Liver (tissue), 3 donors: ENCODE measurements around the gene RALGAPA2.

Source experiments
- ATF3 ChIP-seq: IDR thresholded peaks from 2 replicates; pipeline ENCODE4 v1.6.1; 2016; ENCODE audit warnings: antibody characterized with exemption
- CTCF ChIP-seq: fragments of 150-350 bp; IDR thresholded peaks from 2 replicates; pipeline ENCODE4 v1.5.1; 2017; ENCODE audit warnings: improper control_type of control experiment, low read depth, low read length; ENCODE audit not compliant: missing input control
- GABPA ChIP-seq, 2 donors: IDR thresholded peaks in 1 of 2; conservative IDR thresholded peaks in 1 of 2; 2 replicates each; pipeline ENCODE4 v1.6.1; 2016; ENCODE audit warnings: antibody characterized with exemption in 2 of 2, mild to moderate bottlenecking in 1 of 2, moderate library complexity in 1 of 2
- MAX ChIP-seq: IDR thresholded peaks from 2 replicates; pipeline ENCODE4 v1.6.1; 2016; ENCODE audit warnings: antibody characterized with exemption
- RAD21 ChIP-seq, 2 donors: IDR thresholded peaks; 2 replicates each; pipeline ENCODE4 v1.6.1; 2016; ENCODE audit warnings: antibody characterized with exemption in 2 of 2, mild to moderate bottlenecking in 2 of 2
- SP1 ChIP-seq: IDR thresholded peaks from 2 replicates; pipeline ENCODE4 v1.6.1; 2018; ENCODE audit warnings: antibody characterized with exemption, mild to moderate bottlenecking
- TAF1 ChIP-seq: conservative IDR thresholded peaks from 2 replicates; pipeline ENCODE4 v1.6.1; 2016; ENCODE audit warnings: antibody characterized with exemption, mild to moderate bottlenecking
- YY1 ChIP-seq: IDR thresholded peaks from 2 replicates; pipeline ENCODE4 v1.6.1; 2016; ENCODE audit warnings: antibody characterized with exemption, mild to moderate bottlenecking
- donor health status: healthy.
- donor health status: healthy.

- TF ChIP-seq GABPA (IDR thresholded peaks at IDR 0.05 in 1 of 2, conservative IDR thresholded peaks at IDR 0.05 in 1 of 2) (no peak), CTCF (no peak), SP1 (no peak), ATF3 (no peak), YY1 (no peak), RAD21 (IDR thresholded peaks at IDR 0.05) (no peak), TAF1 (no peak), MAX (no peak)
Measured at GRCh38 chr20:20666359-20666758, 46.1 kb downstream of the RALGAPA2 start.
